ENCODE data around the gene TECR.

- no peak for TF ChIP-seq EZH2 (IDR thresholded peaks at IDR 0.05; ENCODE audit: borderline replicate concordance, low read depth, low read length, severe bottlenecking)
- TF ChIP-seq POLR2A (IDR thresholded peaks at IDR 0.05; ENCODE audit: low read depth, low read length), result no peak
- TF ChIP-seq GATA2 (IDR thresholded peaks at IDR 0.05; ENCODE audit: insufficient read depth, insufficient read length, low read depth, low read length), result no peak
- no peak for TF ChIP-seq CTCF (IDR thresholded peaks at IDR 0.05; ENCODE audit: extremely low read depth in 1 of 2, insufficient read depth in 1 of 2, low read depth in 1 of 2, low read length in 2 of 2)
- TF ChIP-seq POLR2AphosphoS5 (IDR thresholded peaks at IDR 0.05; ENCODE audit: insufficient read depth, low read depth, low read length), result no peak
Measured at GRCh38 chr19:14595558-14595957, 66.2 kb downstream of the TECR start.
